T-helper 2 cell (primary cell): ENCODE measurements around the gene ATP6V1G3.

Experiments used
- DNase-seq, 5 experiments: peaks; one replicate each; pipeline versions ENCODE4 v3.0.0 to v3.0.0-alpha.2; 2012 to 2022

The ATP6V1G3 gene

DNA sequence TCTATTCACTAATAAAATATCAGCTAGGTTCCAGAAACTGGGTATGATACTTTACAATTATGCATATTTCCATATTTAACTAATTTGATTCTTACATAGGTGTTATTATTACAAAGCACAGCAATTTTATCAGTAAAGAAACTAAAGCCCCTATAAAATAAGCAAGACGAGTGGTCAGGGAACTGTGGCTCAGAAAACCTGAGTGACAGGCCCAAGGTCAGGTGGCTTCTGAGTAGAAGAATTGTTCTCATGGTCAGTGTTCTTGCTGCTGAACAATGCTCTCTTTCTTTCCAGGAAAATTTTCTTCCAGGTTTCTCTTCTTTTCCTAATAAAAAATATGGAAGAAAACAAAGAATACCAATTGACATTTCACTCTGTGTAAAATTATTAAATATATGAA is 2.2 kb upstream of the ATP6V1G3 start:
- no peak for DNase-seq

DNA sequence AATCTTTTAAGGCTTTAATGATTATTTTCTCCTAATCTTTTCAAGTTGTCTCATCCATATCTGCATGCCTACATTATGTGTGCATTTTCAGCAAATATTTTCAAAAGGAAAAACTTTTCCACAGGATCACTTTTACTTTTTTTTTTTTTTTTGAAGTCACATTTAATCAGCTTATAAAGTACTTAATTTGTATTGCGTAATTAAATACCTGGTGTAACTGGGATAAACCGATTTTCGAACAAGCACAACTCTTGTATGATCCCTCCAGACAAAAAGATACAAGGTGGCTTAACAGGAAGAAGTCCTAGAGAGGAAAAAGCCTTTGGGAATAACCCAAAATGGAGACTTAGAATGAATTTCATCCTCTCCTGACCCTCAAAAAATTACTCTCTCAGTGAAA is 1.3 kb upstream of the ATP6V1G3 start:
- no peak for DNase-seq

DNA sequence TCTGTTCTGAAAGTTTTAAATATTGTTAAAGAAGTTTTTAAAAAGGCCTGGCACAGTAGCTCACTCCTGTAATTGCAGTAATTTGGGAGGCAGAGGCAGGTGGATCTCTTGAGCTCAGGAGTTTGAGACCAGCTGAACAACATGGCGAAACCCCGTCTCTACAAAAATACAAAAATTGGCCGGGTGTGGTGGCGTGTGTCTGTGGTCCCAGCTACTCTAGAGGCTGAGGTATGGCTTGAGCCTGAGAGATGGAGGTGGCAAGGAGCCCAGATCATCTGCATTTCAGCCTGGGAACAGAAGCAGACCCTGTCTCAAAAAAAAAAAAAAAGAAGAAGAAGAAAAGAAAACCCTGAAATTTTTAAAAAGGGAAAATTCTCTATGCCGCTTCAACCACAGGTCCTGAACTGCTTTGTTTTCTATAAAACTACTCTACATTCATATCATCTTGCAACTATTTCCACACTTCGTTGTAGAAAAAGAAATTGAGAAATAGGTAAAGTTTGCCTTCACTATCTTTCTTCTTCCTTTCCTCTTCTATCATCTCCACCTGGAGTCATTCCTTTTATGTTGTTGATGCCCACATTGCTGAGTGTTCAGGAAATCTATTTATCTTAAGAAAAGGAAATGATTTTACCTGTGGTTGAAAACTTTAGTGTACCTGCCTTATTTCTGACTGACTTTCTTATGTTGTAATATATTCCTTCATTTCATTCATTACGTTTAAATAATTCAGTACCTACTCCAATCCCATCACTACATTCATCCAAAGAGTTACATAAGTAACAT is 1.7 kb downstream of the ATP6V1G3 start:
- DNase-seq = no peak

DNA sequence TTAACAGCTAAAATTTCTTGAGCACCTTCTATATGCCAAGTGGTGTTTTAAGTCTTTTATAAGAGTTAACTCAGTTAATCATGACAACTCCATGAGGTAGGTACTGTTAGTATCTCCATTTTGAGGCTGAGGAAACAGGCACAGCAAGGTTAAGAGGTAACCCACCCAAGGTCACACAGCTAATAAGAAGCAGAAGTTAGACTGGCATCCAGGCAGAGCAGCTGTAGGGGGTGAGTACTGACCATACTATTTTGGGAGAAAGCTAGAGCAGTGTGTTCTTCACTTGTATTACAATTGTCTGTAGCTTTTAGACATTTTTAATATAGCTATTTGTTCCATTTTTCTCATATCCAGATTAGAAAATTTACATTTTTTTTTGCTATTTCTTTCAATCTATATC is 4.8 kb downstream of the ATP6V1G3 start:
- no peak for DNase-seq

DNA sequence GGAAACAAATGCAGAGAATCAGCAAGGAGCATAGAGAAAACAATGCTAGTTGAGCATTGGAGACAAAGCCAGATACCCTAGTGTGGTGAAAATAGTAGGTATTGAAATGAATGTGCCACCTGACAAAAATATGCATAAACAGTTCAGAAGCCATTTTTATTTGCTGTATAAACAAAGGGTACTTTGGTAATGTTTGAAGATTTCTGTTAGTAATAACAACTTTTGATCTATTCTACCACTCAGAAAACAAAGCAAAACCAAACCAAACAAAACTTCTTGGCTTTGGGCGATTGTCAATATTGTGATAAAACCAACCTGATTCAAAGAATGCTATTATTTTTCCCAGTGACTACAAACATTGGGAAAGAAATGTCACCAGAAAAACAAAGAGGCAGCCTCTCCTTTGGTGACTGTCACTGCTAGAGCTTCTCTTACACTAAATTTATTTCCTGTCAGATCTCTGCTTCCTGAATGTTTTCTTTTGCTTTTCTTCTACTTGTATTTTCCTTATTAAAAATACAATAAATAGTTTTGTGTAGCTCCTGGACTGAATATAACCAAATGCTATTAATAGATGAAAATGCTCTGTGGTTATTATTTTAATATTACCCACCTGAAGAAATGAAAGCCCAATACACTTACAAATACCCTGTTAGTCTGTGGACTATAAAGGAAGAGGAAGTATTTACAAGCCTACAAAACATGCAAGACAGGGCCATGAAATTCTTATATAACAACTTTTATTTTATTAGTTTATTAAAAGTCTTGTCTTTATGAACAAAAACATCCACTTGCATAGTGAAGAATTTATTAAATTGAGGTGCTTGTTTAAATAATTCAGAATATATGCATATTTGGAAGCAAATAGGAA is 5.7 kb downstream of the ATP6V1G3 start:
- peak in 1 of 5 experiments; percentile 72 for DNase-seq

DNA sequence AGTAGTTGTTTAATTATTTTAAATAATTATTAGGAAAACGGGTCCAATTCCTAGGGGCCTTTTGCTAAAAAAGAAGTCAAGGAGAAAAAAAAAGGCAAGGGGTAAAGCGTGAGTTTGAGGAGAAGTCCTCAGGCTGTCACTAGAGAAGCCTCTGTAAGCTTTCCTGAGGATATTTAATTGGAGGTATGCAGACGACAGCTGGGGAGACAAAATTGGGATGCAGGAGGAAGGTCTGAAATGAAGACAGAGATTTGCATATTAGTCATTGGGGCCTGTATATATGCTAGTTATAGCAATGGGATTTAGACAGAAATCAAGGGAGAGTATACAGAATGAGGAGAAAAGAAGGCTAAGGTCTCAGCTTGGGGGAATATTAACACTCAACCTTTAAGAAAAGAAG is 8.6 kb downstream of the ATP6V1G3 start:
- DNase-seq = no peak

GRCh38 chr1:198530953-198531352 is 9.5 kb downstream of the ATP6V1G3 start:
- no peak for DNase-seq

DNA sequence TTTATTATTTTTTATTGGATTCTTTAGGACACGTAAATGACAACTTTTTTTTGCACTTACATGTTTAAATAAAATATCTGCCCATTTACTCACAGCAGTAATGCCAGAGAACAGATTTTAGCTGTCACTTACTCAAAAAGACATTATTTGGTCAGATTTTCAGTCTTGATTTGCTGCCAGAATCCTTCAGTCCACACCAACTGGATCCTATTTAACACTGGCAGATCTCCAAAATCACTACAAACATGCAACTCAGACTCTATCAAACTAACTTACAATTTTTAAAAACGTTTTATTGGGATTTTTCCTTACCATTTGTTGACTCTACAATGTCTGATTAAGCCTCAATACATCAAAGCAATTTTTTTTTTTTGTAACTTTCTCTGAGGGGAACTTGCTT is 11.1 kb downstream of the ATP6V1G3 start:
- DNase-seq = no peak

GRCh38 chr1:198528364-198528763 is 12.1 kb downstream of the ATP6V1G3 start:
- no peak for DNase-seq

- no peak for DNase-seq
Observed at GRCh38 chr1:198524556-198524955, 15.9 kb downstream of the ATP6V1G3 start.

DNA sequence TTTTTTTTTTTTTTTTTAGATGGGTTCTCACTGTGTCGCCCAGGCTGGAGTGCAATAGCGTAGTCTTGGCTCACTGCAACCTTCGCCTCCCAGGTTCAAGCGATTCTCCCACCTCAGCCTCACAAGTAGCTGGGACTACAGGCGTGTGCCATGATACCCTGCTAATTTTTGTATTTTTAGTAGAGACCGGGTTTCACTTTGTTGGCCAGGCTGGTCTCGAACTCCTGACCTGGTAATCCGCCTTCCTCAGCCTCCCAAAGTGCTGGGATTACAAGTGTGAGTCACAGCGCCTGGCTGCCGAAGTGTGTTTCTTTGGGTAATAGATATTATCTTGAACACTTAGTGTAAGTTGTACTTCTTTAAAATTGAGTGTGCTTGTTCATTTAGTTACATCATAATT is 16.4 kb downstream of the ATP6V1G3 start:
- peak in 1 of 5 experiments; percentile 32 for DNase-seq

DNA sequence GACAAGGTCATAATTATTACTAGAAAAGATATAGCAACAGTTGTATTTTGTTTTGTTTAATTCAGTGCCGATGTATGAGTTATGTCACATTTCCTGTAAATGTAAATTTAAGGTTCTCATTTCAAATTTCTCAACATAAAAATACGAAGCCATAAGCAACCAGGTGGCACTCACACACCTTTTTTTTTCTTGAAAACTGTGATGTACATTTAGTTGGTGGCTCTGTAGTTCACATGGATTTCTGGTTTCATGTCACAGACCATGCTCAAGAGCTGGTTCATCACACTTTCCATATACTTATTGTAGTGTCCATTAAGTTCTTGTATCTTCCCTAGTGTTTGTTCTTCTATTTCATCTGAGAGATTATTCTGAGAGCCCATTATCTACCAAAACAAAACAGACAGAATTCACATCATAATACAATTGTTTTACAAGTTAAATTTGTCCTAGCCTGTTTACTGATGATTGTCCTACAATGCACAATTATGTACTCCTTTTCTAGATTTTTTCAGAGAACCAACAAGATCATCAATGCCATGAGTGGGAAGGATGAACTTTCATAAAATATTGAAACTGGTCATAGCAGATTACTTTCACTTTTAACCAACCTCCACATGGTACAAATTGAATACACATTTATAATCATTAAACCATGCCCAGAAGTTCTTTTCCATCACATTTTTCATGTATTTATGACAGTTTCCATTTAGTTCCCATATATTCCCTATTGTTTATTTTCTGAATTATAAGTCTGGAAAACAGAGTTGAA is 17.1 kb downstream of the ATP6V1G3 start:
- DNase-seq = peak in 2 of 5 experiments; percentile 37 to 78

GRCh38 chr1:198520524-198521254 is 19.8 kb downstream of the ATP6V1G3 start:
- peak in 2 of 5 experiments; percentile 34 to 84 for DNase-seq

DNA sequence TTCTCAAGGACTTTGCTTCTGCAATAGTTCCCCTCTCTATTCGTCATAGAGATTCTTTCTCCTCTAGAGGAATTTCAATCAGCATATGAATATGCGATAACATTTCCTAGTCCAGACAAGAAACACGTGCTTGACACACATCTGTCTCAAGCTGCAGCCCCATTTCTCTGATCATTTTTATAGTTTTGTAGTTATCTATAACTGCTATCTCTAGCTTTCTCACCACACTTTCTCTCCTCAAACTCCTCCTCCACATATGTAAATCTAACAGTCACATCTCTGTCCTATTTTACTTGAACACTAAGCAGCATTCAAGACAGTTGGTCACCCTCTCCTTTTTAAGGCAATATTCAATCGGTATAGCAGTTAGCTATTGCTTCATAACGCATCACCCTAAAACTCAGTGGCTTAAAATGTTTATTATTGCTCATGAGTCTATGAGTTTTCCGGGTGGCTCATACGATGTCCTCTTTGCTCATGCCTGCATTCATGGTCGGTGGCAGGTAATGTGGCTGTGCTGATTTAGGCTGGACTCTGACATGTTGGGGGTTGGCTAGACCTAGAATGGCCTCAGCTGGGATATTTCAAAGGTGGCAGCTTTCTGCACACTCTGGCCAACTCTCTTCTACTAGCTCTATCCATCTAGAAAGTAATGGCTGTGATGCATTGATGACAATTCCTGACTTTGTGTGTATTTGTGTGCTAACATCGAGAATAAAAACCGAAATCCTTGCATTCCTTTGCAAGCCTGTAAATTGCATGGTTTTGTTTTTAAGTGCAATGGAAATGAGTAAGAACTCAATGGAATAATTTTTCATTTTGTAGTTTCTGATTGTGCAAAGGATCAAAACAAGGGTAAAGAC is 20.6 kb downstream of the ATP6V1G3 start:
- DNase-seq = peak in 2 of 5 experiments; percentile 43 to 85

DNA sequence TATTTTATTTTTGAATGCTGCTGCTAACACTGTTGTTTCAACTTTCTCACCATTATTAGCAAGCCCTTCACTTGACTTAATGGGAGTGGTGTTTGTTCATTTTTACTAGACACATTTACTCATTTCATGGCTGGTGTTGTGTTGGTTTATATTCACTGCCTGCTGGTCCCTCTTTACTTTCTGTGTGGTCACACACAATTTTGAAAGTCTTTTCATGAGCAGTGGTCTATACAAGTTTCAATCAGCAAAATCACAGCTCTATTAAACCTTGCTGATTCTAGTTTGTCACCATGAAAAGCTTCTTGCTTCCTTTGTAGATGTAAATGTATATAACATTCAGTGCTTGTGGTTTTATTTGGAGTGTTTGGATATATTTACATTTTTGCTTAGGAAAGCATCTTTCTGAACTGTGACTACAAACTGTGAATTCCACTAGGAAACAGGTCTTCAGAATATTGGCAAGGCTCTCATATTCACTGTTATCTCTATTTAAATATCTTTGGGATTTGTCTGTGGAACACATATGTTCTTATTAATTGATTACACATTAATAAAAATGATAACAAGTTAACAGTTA is 22.8 kb downstream of the ATP6V1G3 start:
- DNase-seq = peak in 1 of 5 experiments; percentile 58

GRCh38 chr1:198500096-198500495 is 40.4 kb downstream of the ATP6V1G3 start:
- DNase-seq = no peak

DNA sequence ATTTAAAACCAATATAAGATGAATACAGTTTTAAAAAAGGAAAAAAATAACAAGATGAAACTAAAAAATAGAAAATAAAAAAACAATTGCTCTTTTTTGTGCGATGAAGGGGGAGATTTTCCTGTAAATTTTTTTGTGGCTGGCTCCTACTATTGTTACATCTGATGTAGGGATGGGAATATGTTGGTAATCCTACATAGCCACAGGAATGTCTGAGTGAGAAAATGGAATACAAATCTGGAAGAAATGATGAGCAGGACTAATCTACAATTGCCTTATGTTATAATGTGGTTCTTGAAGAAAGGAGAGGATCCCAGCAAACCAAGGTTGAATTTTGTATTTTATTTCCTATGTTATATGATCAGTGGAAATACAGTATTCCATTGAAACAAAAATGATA is 40.9 kb downstream of the ATP6V1G3 start:
- no peak for DNase-seq

- DNase-seq = no peak
Observed at GRCh38 chr1:198498881-198499280, 41.6 kb downstream of the ATP6V1G3 start.

DNA sequence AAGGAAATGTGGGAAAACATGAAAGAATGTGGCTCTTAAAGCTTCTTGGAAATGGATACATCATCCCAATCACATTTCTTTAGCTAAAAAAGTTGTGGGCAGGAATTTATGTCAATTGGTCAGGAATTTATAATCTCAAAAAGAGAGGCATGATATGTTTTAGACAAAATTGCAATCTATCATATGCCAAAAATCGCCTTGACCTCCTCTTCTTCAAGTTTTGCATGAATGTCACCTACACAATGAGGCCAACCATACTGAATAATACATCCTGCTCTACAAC is 42.4 kb downstream of the ATP6V1G3 start:
- no peak for DNase-seq

- DNase-seq = peak in 1 of 5 experiments; percentile 9
Observed at GRCh38 chr1:198497326-198498102, 43.0 kb downstream of the ATP6V1G3 start.
